ENCODE measurements around the gene CPN2. TPM values are rescaled to one million over a fixed set of nuclear protein-coding genes. Genes with fewer than 3 reads are reported as not detected.

CPN2 gene
- total and polyA plus RNA-seq, 2 of the 8 experiments (the other 6 are each of a cell fraction or from before 2014, with no cell fraction given), result 0.03 TPM; not detected in 1

DNA sequence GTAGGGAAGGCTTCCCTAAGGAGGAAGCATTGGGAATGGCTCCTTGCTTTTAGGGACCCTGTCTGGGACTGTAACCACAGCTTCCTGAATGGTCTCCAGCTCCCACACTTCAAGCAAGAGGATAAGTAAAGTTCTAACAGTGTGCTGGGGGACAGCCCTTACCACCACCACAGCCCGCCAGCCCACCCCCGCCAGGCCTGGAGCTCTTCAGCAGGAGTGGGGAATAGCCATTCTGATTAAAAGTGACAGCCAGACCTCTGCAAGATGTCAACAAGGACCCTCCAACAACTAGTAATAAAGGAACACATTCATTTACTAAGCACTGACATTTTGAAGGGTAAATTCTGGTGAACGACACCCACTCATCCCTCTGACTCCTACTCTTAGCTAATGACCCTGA is 49.4 kb downstream of the CPN2 start (continued):
- TF ChIP-seq RNF2 (IDR thresholded peaks at IDR 0.05; ENCODE audit: borderline replicate concordance, low read depth, low read length, missing control alignments, poor library complexity, severe bottlenecking) (no peak), CBX5 (IDR thresholded peaks at IDR 0.05; ENCODE audit: low read depth, low read length) (no peak), CREB1 (IDR thresholded peaks at IDR 0.05) (no peak)
- TF ChIP-seq, protein P1, sequence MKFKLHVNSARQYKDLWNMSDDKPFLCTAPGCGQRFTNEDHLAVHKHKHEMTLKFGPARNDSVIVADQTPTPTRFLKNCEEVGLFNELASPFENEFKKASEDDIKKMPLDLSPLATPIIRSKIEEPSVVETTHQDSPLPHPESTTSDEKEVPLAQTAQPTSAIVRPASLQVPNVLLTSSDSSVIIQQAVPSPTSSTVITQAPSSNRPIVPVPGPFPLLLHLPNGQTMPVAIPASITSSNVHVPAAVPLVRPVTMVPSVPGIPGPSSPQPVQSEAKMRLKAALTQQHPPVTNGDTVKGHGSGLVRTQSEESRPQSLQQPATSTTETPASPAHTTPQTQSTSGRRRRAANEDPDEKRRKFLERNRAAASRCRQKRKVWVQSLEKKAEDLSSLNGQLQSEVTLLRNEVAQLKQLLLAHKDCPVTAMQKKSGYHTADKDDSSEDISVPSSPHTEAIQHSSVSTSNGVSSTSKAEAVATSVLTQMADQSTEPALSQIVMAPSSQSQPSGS (IDR thresholded peaks at IDR 0.05; ENCODE audit: low read length), result no peak

Data from H1 (cell line).